ENCODE measurements around the gene IL9R.
"Not testable (repeated sequence)": the region's sequence is repeated elsewhere in the genome, so short reads cannot be mapped to it uniquely, and the experiment has no call there.

Gene IL9R

GRCh38 chrX:156030474-156030873 is 33.0 kb downstream of the IL9R start:
- DNase-seq, result not testable (repeated sequence)

Measured in suppressor macrophage treated with lipopolysaccharide for 1 hour (primary cell).